Kidney tubule cell (primary cell): ENCODE measurements around the gene NCKAP5.
A peak's percentile ranks its signal among the peaks of the same experiment; 100 is the strongest.

Experiments
- DNase-seq: peaks from one replicate; pipeline ENCODE4 v3.0.0-alpha.2; 2018; ENCODE audit warnings: low spot score

NCKAP5 gene

GRCh38 chr2:133382566-133382965 is 185.7 kb downstream of the NCKAP5 start:
- DNase-seq: peak; percentile 75

DNA sequence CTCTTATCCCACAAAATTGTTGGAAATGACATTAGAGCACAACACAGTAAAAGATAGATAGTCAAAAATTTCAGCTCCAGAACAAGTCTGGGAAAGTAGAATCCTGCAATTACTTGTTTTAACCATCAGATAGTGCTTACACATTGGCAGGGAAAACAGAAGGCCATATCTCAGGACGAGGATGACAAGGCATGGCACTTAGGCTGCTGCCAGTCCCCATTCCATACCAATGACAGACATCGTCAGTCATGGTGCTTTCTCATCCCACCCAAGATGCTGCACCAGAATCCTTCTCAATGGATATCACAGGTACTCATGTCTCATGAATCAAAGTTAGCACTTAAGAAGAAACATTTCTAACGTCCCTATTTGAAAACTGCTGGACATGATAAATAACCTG is 187.3 kb downstream of the NCKAP5 start:
- no peak for DNase-seq

DNA sequence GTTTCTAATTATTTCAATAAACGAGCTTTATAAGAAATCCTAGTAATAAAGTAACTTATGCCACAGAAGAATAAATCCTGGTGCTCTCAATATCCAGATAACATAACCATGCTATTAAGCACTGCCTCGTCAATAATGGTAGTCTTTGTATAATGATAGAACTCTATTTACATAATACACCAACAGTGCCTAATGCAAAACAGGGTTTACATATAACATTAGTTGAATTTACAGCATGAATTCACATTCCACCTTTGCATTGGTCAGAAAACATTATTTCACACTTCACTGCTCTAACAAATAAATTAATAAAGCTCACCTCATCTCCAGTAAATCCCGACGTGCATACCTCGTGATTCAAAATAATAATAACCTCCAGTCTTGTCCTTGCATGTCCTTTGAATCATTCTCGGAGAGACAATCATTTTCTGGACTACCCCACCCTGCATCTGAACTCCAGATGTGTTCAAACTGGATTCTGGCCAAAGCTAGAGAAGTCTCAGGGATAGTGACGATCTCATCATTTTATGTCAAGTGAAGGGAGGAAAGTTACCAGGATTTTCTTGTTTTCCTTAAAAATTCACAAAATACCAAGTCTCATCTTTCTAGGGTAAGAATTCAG is 189.2 kb downstream of the NCKAP5 start:
- no peak for DNase-seq

GRCh38 chr2:133378386-133378785 is 189.9 kb downstream of the NCKAP5 start:
- DNase-seq: no peak

- DNase-seq: no peak
These were observed 190.7 kb downstream of the NCKAP5 start for GRCh38 chr2:133377599-133377998.

DNA sequence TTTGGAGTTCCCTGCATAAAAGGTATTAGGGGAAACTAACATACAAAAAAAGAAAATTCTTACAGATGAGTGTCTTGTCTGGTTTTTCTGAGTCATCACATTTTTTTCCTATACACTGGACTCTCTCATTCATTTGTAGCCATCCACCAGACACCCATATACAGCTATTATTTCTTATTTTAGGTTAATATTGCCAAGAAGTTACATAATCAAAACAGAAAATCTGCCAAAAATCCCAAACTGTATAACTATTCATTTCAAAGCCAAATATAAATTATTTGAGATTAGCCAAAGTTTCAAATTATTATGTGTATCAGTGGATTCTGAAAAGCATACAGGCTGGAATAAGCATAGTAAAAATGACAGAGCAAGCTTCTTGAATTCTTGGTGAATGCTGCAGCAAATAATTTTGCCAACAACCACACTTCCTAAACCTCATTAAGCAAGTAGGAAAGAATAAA is 191.2 kb downstream of the NCKAP5 start:
- peak; percentile 42 for DNase-seq

- DNase-seq: no peak
These were observed 193.5 kb downstream of the NCKAP5 start for GRCh38 chr2:133374781-133375180.

- DNase-seq: no peak
These were observed 197.0 kb downstream of the NCKAP5 start for GRCh38 chr2:133371286-133371685.

DNA sequence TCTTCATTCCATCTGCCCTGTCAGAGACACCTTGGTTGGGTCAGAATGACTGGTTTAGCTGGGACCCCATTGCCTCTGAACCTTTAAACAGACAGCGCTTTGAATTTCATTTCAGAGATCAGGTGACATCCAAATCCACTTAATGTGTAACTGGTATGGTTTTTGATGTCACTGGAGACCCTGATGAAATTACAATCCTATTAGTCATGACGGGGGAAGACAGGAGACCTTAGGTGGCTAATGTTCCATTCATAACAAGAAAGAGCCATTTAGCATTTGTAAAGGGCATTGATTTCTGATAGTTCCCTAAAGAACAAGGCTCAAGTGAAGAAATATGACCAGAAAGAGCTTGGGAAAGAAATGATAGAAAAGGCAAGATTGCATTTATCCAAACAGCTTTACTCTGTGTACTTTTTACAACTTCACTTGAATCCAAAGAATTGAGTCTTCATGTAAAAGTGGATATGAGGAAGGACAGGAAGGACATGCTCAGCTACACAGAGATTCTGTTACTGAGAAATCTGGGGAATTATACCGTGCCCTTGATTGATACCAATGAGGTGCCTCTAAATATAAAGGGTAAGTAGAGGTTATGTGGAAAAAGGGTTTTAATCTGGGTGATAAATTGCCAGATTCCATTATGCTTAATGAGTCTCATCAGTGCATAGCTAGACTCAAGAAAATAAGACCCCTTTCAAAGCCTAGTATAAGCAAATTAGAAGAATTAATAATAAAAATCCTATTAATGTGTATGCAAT is 198.2 kb downstream of the NCKAP5 start:
- DNase-seq: peak; percentile 46

GRCh38 chr2:133365117-133365516 is 203.1 kb downstream of the NCKAP5 start:
- peak; percentile 72 for DNase-seq

DNA sequence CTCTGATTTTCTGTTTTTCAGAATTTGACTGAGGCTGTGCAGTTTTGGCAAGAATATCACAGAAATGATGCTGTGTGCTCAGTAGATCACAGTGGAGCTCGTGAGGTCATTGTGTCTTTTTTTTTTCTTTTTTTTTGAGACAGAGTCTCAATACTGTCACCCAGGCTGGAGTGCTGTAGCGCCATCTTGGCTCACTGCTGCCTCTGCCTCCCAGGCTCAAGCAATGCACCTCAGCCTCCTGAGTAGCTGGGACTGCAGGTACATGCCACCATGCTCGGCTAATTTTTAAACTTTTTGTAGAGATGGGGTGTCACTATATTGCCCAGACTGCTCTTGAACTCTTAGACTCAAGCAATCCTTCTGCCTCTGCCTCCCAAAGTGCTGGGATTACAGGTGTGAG is 203.6 kb downstream of the NCKAP5 start:
- DNase-seq: no peak

DNA sequence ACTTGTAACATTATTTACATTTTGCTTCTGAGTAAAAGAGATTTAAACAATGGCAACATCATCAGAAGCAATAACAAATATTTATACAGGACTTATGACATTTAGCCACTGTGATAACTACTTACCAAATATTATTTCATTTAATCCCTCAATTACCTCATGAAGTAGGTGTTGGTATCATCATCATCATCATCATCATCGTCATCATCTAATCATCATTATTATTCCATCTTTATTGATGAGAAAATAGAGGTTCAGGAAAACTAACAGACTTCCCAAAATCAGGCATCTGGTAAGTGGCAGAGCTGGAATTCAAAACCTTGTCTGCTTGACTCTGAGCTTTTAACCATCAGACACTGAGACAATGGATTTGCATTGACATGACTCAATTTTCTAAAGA is 204.4 kb downstream of the NCKAP5 start:
- DNase-seq: no peak

- peak; percentile 21 for DNase-seq
These were observed 206.2 kb downstream of the NCKAP5 start for GRCh38 chr2:133362061-133362476.

DNA sequence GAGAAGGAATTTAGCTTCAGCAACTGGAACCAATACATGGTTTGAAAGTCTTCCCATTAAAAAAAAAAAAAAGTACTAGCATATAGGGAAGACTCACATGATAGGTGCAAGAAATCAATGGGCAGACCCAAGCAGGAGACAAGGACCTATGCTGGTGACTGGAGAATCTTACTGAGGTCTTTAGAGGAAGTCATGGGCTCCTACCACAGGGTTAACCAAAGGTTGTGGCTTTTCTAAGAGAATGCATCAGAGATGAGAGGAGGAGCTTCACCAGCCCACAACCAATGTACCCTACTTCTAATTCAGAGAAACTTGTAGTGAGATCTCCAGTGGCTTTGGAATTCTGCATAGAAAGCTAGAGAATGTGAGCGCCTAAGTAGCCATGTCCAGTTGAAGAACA is 207.4 kb downstream of the NCKAP5 start:
- no peak for DNase-seq

- DNase-seq: no peak
These were observed 208.1 kb downstream of the NCKAP5 start for GRCh38 chr2:133360190-133360589.

DNA sequence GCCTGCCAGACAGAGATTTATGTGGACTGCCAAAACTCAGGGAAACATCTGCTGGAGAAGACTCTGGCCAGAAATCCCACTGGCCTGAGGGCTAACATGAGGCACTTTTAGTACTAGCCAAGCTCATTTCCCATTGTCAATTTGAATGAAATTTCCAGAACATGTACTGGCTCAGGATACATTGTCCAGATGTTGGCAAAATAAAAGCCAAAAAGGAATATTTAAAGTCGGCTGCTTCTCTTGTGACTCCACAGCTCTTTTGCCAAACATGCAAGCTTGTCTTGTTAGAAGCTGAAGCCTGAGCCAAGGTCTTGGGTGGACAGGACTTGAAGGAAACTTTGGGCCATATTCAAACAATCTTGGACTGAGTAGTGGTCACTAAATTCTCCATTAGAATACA is 215.5 kb downstream of the NCKAP5 start:
- no peak for DNase-seq

GRCh38 chr2:133346654-133347053 is 221.6 kb downstream of the NCKAP5 start:
- DNase-seq: peak; percentile 91

- DNase-seq: peak; percentile 12
These were observed 222.6 kb downstream of the NCKAP5 start for GRCh38 chr2:133345638-133346037.

- DNase-seq: no peak
These were observed 223.4 kb downstream of the NCKAP5 start for GRCh38 chr2:133344849-133345248.

DNA sequence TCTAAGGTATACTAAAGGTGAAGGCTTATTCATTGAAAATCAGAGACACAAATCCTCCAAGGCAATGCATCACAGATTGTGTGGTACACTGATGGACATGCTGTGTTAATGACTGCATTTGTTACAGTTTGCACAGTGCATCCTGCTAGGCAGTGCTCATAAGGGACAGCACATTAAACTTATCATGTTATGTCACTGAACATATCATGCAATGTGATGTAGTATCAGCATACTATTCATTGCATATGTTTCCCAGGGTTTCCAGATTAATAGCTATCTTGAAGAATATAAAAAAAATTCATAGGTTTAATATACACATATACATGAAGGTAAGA is 225.3 kb downstream of the NCKAP5 start:
- DNase-seq: no peak

GRCh38 chr2:133342286-133343017 is 225.8 kb downstream of the NCKAP5 start:
- DNase-seq: no peak

GRCh38 chr2:133341575-133341974 is 226.7 kb downstream of the NCKAP5 start:
- no peak for DNase-seq

GRCh38 chr2:133338224-133338623 is 230.0 kb downstream of the NCKAP5 start:
- DNase-seq: no peak
